GM12874 (cell line): ENCODE measurements around the gene TBCD.
A peak's percentile ranks its signal among the peaks of the same experiment; 100 is the strongest.

Experiments
- CTCF ChIP-seq: IDR thresholded peaks from 2 replicates; pipeline ENCODE4 v1.5.1; 2011; ENCODE audit warnings: low read depth, mild to moderate bottlenecking, control low read depth, low read length, moderate library complexity; ENCODE audit not compliant: insufficient read depth

Gene TBCD

DNA sequence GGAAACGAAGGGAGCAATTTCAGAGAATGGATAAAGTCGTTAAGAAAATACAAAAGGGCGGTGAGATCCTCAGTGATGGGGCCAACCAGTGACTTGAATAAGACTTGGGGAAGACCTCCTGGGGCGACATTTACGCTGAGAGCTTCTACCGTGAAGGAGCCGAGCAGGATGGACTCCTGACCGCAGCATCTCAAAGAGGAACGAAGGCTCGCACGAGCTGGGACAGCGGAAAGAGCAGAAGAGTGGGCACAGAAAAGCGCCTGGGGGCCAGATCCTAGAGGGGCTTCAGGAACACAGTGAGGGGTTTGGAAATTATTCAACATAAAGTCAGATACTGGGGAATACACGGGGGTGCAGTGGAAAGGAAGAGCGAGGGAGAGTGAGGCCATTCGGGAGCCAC lies 70.4 kb downstream of the TBCD start:
- no peak for TF ChIP-seq CTCF

- TF ChIP-seq CTCF: peak; percentile 42; the same call in 1 of the 2 replicates
Measured at GRCh38 chr17:82823004-82823403, 71.1 kb downstream of the TBCD start.

DNA sequence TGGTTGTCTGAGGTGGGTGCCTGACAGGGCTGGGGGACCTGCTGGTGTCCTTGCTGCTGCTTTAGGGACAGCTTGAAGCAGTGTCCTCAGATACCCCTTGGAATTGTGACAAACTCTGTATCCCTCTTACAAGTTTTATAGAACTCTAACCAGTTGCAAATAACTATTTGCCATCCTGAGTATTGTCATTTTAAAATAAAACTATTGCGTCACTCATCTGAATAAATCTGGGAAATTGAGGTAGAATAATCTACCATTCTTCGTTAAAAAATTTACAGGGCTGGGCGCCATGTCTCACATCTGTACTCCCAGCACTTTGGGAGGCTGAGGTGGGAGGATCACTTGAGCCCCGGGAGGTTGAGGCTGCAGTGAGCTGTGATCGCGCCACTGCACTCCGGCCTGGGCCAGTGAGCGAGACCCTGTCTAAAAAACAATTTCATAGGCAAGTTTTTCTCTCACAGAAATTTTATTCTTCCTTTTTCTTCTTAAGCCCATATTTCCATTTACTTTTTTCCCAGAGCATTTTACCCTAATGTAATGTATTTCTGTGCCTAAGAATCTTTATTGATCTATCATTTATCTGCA lies 73.8 kb downstream of the TBCD start:
- no peak for TF ChIP-seq CTCF

- TF ChIP-seq CTCF: no peak
Measured at GRCh38 chr17:82826211-82826610, 74.3 kb downstream of the TBCD start.

- TF ChIP-seq CTCF: no peak
Measured at GRCh38 chr17:82826956-82827355, 75.1 kb downstream of the TBCD start.

DNA sequence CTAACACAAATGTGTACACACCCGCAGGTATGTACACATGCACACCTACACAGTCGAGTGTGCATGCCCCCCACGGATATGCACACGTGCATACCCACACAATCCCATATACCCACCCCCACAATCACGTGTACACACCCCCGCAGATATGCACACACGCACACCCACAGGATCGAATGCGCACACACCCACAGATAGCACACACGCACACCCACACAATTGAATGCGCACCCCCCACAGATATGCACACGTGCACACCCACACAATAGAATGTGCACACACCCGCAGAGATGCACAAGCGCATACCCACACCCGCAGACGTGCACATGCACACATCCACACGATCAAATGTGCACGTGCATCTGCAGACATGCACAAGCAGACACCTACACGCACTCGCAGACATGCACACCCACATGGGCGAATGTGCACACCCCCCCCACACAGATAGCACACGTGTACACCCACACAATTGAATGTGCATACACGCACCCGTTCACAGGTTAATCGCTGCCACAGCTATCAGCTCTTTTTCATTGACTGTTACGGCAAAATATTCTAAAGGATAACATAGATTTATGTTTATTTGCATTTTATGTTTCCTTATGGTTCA lies 77.1 kb downstream of the TBCD start:
- no peak for TF ChIP-seq CTCF

DNA sequence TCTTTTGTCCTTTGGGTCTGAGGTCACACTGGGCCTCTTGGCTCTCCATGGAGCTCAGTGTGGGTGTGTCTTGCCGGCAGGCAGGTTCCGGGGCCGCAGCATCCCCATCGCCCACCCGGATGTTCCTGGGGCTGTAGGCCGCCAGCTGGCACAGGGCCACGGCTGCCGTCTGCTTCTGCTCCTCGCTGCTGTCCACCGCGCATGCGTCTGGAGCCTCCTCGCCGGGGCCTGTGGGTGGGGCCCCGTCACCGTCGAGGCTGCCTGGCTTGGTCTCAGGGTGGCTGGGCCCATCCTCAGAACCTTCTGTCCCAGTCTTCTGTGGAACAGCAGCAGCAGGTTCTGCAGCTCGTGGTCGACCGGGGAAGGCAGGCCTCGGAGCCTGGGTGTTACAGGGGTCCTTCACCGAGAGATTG lies 78.4 kb downstream of the TBCD start:
- no peak for TF ChIP-seq CTCF
